Endothelial cell (in vitro differentiated cells): ENCODE results near the gene SHISAL2A. TPM values are rescaled to one million over a fixed set of nuclear protein-coding genes. Genes with fewer than 3 reads are reported as not detected.

ENCODE experiments used
- DNase-seq: peaks from one replicate; pipeline ENCODE4 v3.0.0; 2021; ENCODE audit warnings: low spot score
- H3K27ac Mint-ChIP-seq: one replicate; pipeline ENCODE4 v1.8.0; 2021; ENCODE audit warnings: mixed read lengths, inconsistent platforms; ENCODE audit not compliant: unreplicated experiment
- H3K27me3 Mint-ChIP-seq: one replicate; pipeline ENCODE4 v1.8.0; 2021; ENCODE audit warnings: mild to moderate bottlenecking, moderate library complexity, mixed read lengths, inconsistent platforms; ENCODE audit not compliant: unreplicated experiment
- H3K36me3 Mint-ChIP-seq: one replicate; pipeline ENCODE4 v1.8.0; 2021; ENCODE audit warnings: mild to moderate bottlenecking, low read depth, mixed read lengths, inconsistent platforms; ENCODE audit not compliant: unreplicated experiment
- H3K4me1 Mint-ChIP-seq: one replicate; pipeline ENCODE4 v1.8.0; 2021; ENCODE audit warnings: mild to moderate bottlenecking, mixed read lengths, inconsistent platforms; ENCODE audit not compliant: unreplicated experiment
- H3K4me3 Mint-ChIP-seq: one replicate; pipeline ENCODE4 v1.8.0; 2021; ENCODE audit warnings: mild to moderate bottlenecking, mixed read lengths, inconsistent platforms; ENCODE audit not compliant: unreplicated experiment
- H3K9me3 Mint-ChIP-seq: one replicate; pipeline ENCODE4 v1.8.0; 2021; ENCODE audit warnings: mixed read lengths, inconsistent platforms; ENCODE audit not compliant: unreplicated experiment
- total RNA-seq: library from RNA; stranded (reverse); fragmentation: NEBNext Ultra II Directional; extraction: Animal tissue kit (Norgen Biotek cat#: 25700); gene quantifications from one replicate; pipeline ENCODE4 v1.2.1, GENCODE V29; 2021; ENCODE audit not compliant: unreplicated experiment
- TF ChIP-seq, protein P1 (sequence below): fragments of 200-600 bp; sonication (generic); IDR thresholded peaks from one replicate; pipeline ENCODE4 v1.5.0; 2021; ENCODE audit warnings: antibody characterized with exemption; ENCODE audit not compliant: unreplicated experiment

SHISAL2A gene
- total RNA-seq, 1 donor from 2014 or later, result not detected

DNA sequence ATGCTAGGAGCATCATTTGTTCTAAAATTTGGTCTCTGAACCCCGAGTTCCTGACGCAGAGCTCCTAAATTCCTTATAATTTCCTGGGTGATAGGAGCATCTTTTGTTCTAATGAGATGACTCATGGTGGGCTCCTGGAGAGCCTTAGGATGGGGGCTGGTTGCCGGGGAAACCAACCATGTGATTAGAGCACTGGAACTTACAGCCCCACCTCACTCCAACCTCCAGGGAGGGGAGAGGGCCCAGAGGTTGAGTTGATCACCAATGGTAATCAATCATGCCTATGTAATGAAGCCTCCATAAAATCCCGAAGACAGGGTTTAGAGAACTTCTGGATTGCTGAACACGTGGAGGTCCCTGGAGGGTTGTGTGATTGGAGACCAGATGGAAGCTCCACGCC lies 7.7 kb downstream of the SHISAL2A start:
- no peaks in the 10 kb centered on the region for H3K27me3 Mint-ChIP-seq
- H3K36me3 Mint-ChIP-seq, result no peaks in the 10 kb centered on the region
- no peak overlapping the region for H3K27ac Mint-ChIP-seq
- peaks cover 3% of the 10 kb centered on the region for H3K4me1 Mint-ChIP-seq
- TF ChIP-seq, protein P1, sequence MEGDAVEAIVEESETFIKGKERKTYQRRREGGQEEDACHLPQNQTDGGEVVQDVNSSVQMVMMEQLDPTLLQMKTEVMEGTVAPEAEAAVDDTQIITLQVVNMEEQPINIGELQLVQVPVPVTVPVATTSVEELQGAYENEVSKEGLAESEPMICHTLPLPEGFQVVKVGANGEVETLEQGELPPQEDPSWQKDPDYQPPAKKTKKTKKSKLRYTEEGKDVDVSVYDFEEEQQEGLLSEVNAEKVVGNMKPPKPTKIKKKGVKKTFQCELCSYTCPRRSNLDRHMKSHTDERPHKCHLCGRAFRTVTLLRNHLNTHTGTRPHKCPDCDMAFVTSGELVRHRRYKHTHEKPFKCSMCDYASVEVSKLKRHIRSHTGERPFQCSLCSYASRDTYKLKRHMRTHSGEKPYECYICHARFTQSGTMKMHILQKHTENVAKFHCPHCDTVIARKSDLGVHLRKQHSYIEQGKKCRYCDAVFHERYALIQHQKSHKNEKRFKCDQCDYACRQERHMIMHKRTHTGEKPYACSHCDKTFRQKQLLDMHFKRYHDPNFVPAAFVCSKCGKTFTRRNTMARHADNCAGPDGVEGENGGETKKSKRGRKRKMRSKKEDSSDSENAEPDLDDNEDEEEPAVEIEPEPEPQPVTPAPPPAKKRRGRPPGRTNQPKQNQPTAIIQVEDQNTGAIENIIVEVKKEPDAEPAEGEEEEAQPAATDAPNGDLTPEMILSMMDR, result no peak
- H3K9me3 Mint-ChIP-seq, result no peaks in the 10 kb centered on the region
- no peak overlapping the region for H3K4me3 Mint-ChIP-seq
- no peak for DNase-seq

DNA sequence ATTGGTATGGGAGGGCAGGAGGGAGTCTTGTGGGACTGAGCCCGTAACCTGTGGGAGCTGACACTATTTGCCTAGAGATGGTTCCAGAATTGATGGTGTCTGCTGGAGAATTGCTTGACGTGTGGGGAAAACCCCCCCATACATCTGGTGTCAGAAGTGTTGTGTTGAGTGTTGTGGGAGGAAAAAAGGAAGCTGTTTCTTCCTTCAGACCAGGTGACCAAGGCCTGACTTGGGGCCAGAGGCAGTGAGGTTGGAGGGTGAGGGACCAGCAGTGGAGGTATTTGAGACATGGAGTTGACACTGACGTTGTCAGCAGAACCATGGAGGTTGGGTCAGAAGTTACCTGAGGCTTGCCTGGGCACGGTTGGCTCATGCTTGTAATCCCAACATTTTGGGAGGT lies 8.3 kb downstream of the SHISAL2A start:
- Mint-ChIP-seq H3K4me3 (no peak overlapping the region), H3K27me3 (no peaks in the 10 kb centered on the region), H3K9me3 (no peaks in the 10 kb centered on the region), H3K27ac (no peak overlapping the region), H3K36me3 (no peaks in the 10 kb centered on the region), H3K4me1 (peaks cover 3% of the 10 kb centered on the region)
- TF ChIP-seq, protein P1, result no peak
- no peak for DNase-seq

DNA sequence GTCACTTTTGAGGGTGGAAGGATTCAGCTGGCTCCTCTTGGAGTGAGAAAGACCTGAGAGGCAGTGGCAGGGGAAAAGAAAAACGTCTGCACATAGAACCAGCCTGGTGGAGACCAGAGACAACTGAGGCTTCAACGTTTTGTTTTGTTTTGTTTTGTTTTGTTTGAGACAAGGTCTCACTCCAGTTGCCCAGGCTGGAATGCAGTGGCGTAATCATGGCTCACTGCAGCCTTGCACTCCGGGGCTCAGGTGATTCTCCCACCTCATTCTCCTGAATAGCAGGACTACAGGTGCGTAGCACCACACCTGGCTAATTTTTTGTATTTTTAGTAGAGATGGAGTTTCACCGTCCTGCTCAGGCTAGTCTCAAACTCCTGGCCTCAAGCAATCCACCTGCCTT lies 12.3 kb downstream of the SHISAL2A start:
- Mint-ChIP-seq H3K9me3 (no peaks in the 10 kb centered on the region), H3K27me3 (peaks cover 3% of the 10 kb centered on the region), H3K27ac (no peak overlapping the region), H3K4me1 (peaks cover 3% of the 10 kb centered on the region), H3K4me3 (no peak overlapping the region), H3K36me3 (no peaks in the 10 kb centered on the region)
- TF ChIP-seq, protein P1, result no peak
- no peak for DNase-seq

DNA sequence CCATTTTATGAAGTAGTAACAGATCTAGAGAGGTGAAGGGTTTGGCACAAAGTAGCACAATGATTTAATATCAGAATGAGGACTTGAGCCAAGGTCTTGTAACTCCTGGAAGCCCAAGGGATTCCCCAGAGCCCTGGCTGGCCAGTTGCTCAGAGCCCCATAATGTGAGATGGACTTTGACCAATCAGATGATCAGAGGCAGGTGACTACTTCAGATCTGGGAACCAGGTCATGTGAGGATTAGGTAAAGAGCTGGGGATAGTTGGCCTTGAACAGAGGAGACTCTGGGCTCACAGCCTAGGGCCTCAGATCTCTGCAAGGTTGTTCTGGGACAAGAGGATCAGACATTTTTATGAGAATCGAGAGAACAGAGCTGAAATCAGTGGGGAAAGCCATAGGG lies 18.9 kb downstream of the SHISAL2A start:
- TF ChIP-seq, protein P1, result no peak
- H3K27ac Mint-ChIP-seq, result no peak overlapping the region
- no peaks in the 10 kb centered on the region for H3K9me3 Mint-ChIP-seq
- H3K36me3 Mint-ChIP-seq, result no peaks in the 10 kb centered on the region
- H3K27me3 Mint-ChIP-seq, result peaks cover 6% of the 10 kb centered on the region
- H3K4me1 Mint-ChIP-seq, result no peaks in the 10 kb centered on the region
- no peak overlapping the region for H3K4me3 Mint-ChIP-seq
- no peak for DNase-seq

DNA sequence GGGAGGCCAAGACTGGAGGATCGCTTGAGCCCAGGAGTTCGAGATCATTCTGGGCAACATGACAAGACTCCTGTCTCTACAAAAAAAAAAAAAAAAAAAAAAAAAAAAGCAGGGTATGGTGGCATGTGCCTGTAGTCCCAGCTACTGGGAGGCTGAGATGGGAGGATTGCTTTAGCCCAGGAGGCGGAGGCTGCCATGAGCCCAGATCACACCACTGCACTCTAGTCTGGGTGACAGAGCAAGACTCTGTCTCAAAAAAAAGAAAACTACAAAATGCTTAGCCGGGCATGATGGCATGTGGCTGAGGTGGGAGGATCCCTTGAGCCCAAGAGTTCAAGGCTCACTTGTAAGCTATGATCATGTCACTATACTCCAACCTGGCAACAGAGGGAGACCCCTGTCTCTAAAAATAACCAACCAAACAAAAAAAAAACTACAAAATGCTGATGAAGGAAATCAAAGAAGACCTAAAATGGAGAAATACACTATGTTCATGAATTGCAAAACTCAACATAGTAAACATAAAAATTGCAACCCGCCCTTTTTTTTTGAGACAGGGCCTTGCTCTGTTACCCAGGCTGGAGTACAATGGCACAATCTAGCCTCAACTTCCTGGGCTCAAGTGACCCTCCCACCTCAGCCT lies 20.4 kb downstream of the SHISAL2A start:
- TF ChIP-seq, protein P1, result no peak
- Mint-ChIP-seq H3K9me3 (no peaks in the 10 kb centered on the region), H3K36me3 (no peaks in the 10 kb centered on the region), H3K27me3 (peaks cover 6% of the 10 kb centered on the region), H3K4me3 (no peak overlapping the region), H3K4me1 (no peaks in the 10 kb centered on the region), H3K27ac (no peak overlapping the region)
- DNase-seq, result no peak
